H4 (cell line): ENCODE measurements around the gene ACMSD. TPM values are rescaled to one million over a fixed set of nuclear protein-coding genes. Genes with fewer than 3 reads are reported as not detected.

Source experiments
- DNase-seq: peaks from one replicate; pipeline ENCODE4 v3.0.0-alpha.2; 2015; ENCODE audit warnings: low spot score
- total RNA-seq: library from RNA; depleted of rRNA; stranded (reverse); fragments of >200 nt; shearing (Covaris generic); gene quantifications from 2 replicates; pipeline ENCODE4 v1.2.3, GENCODE V29; 2014; rRNA removed

ACMSD gene
- total RNA-seq, 1 experiment from 2014 or later = not detected

DNA sequence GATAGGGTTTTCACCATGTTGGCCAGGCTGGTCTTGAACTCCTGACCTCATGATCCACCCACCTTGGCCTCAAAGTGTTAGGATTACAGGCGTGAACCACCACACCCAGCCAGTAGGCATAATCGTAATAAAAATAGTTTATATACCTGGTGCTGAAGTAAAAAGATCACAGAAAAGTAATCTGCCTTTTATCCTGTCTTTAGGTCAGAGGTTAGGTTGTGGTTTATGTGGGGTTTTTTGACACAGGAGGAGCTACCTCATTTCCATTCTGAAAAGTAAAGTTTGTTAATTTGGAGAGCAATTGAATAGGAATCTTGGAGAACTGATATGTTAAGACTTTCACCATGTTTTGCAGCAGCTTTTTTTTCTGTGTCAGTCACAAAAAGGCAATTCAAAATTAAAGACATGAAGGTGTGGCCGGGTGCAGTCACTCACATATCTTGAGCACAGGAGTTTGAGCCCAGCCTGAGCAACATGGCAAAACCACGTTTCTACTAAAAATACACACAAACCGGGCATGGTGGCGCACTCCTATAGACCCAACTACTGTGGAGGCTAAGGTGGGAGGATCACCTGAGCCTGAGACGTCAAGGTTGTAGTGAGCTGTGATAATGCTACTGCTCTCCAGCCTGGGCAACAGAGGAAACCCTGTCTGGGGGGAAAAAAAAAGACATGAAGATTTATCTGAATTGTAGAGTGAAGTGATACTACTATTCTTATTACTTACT is 111.7 kb downstream of the ACMSD start:
- no peak for DNase-seq

- DNase-seq = no peak
These were observed 112.5 kb downstream of the ACMSD start for GRCh38 chr2:134950886-134951285.

Other genes starting within 250 kb of the ACMSD start
- gene TMEM163, start 119.6 kb upstream of the ACMSD start, total RNA-seq = not detected in 2 replicates
- 10.1 and 10.8 TPM in 2 replicates for gene CCNT2, start 80.2 kb downstream of the ACMSD start, total RNA-seq
- not detected in 2 replicates for gene MAP3K19, start 208.8 kb downstream of the ACMSD start, total RNA-seq
- 35.4 and 36.8 TPM in 2 replicates for gene RAB3GAP1, start 213.7 kb downstream of the ACMSD start, total RNA-seq